Measurements from ENCODE around the gene SPATS2L.

DNA sequence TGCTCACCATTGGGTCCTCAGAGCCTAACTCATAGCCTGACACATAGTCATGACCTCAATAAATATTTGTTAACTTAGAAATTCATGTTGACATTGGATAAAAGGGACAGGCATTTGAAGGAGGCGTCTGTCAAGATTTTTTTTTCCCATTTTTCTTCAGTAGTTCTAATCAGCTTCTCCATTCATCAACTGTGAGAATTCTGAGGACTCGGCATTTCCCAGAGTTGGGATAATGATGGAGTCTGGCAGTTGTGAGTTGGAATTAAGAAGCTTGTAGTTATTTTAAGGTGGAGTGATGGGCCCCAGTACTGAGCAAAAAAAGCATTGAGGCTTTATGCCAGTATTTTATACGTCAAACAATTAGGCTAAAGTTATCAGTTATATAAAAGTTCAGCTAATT is 4.6 kb downstream of the SPATS2L start:
- TF ChIP-seq CTCF (IDR thresholded peaks at IDR 0.05) (no peak), EZH2 (IDR thresholded peaks at IDR 0.05; ENCODE audit: borderline replicate concordance, insufficient read depth, low read depth, low read length, poor library complexity, severe bottlenecking) (no peak)
